T-helper 22 cell (primary cell): ENCODE data around the gene EMCN.
"Not testable (repeated sequence)": the region's sequence is repeated elsewhere in the genome, so short reads cannot be mapped to it uniquely, and the experiment has no call there.

ENCODE experiments used
- DNase-seq: peaks from one replicate; pipeline ENCODE4 v3.0.0-alpha.2; 2020; ENCODE audit warnings: low read depth

The EMCN gene

DNA sequence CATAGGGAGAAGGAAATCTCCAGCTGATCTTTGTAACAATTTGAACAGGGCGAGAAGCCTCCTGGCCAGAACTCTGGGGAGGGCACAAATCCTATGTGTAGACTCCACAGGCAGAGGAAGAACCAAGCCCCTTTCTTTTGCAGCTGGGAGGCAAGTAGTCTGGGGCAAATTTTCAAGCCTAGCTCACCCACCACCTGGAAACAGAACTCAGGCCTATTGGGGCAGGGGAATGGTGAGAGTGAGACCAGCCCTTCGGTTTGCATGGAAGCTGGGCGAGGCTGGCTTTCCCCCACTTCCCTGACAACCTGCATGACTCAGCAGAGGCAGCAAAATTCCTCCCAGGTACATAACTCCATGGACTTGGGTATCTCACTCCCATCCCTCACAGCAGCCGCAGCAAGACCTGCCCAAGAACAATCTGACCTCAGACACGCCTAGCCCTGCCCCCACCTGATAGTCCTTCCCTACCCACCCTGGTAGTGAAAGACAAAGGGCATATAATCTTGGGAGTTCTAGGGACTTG is 138.2 kb downstream of the EMCN start:
- no peak for DNase-seq

DNA sequence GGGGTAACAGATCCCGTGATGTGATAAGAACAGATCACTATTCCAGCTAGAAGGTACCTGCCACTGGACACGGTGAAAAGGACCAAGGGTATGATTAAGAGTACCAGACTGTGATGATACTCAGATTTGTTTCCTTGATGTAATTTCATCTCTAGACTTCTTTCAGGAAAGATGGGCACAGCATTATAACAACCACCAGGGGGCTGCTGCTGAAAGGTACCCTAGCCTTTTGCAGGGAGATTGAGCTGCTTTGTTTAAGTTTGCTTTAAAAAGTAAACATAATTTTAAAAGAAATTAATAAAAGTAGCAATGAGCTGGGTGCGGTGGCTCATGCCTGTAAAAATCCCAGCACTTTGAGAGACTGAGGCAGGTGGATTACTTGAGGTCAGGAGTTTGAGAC is 145.4 kb downstream of the EMCN start:
- no peak for DNase-seq

DNA sequence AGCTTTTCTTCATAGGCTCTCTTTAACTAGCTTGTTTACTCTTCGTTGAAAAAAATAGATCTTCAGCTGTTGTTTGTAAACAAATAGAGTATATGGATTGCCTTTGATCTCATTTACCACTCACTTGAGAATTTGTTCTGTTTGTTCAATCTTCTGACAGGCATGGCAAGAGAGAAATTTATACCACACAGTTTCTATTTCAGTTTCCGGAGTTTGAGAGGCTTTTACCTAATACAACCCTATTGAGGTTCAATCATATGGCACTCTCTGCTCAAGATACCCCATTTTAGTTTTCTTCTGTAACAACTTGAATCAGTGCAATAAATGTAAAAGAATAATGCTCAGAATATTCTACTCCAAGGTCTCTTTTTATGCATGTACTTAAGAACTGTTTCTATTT is 148.0 kb downstream of the EMCN start:
- no peak for DNase-seq

DNA sequence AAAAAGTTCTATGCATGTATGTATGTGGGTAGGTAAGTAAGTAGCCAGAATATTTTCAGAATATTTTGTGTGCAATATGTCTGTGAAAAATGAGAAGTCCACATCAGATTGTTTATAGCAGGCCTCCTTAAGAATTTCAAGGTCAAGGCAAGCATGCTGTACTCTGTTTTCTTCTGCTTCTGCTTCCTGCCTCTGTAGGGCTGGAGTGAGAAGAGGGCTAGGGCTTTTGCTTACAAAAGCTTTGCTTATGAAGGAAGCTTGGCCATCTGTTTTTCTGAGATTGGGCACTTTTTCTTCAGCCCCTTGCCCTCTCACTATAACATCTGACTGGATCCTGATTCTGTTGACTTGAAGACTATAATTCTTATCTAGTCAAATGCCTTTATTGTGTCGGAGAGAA is 150.4 kb downstream of the EMCN start:
- no peak for DNase-seq

DNA sequence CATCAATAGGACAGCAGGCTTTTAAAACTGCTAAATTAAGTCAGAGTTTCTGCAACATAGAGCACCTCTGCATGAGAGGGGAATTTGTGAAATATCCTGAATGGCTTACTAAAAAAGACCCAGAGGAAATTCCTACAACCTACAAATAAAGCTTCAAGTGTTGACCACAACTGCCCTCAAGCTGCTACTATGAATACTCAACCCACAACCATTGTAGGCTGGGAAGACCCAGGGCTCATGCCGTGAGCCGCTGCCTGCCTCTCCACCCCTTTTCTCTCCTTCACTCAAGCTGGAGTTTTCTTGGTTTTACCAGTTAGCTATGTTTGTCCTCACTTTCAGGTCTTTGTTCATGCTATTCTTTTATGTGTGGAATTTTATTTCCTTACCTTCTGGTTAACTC is 151.6 kb downstream of the EMCN start:
- no peak for DNase-seq

DNA sequence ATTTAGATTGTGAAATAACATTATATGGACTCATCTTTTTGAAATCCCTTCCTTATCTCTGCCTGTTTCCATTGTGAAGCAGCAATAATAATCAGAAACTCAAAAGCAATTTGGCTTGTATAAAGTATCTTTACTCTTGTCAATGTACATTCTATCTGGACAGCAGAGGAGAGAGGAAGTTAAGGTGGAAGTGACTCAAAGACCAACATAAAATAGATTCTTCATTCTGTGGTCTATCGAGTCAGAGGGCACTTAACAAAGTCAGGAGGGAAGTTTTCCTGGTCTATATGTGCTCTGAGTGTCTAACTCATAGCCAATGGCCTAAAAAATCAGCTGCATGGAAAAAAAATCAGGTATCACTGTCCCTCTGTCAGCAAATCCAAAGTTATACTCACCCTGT is 155.5 kb downstream of the EMCN start:
- no peak for DNase-seq

DNA sequence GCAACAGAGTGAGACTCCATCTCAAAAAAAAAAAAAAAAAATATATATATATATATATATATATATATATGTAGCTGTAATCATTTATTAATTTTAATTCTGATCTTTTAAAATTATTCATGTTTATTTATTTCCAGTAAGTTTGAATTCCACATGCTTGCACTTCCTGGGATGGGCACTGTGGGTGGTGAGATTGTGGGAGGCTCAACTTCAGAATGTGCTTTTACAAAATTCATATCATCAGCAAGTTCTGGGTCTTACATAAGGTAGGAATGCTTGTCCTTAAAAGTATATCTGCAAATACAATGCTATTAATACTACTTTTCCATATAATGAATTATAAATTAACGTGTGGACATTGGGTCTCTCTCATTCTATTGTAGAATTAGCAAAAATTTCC is 156.5 kb downstream of the EMCN start:
- no peak for DNase-seq

DNA sequence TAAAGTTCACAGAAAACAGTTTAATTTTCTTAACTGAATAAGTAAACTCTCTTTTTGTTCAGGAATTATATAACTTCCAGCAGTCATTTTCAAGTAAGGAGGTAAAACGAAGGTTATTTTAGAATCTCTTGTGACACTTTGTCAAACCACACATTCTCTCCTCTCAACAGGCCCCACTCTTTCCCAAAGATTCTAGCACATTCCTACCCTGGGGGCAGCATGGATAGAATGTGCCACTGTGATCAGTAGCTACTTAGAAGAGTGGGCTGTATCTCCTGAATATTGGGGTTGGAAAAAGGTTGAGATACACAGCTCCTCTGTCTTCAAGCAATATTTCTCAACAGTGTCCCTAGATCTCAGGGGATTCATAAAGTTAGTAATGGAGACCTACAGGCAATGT is 157.6 kb downstream of the EMCN start:
- no peak for DNase-seq

DNA sequence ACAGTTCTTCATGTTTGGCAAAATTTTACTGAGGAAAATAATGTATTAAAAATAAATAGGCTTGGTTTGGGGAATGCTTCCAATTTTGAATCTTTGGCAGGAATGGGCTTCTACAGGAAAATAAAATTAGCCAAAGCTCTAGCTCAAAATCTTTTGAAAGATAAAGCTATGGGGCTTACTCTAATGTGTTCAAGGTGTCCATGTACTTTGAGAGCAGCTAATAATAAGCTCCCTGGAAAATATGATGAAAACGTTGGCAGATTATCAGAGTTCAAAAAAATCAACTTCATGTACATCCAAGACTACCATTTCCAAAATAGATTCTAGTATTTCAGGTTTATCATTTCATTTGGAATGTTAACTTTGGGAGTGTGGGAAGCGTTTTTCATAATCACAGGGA is 158.4 kb downstream of the EMCN start:
- no peak for DNase-seq

DNA sequence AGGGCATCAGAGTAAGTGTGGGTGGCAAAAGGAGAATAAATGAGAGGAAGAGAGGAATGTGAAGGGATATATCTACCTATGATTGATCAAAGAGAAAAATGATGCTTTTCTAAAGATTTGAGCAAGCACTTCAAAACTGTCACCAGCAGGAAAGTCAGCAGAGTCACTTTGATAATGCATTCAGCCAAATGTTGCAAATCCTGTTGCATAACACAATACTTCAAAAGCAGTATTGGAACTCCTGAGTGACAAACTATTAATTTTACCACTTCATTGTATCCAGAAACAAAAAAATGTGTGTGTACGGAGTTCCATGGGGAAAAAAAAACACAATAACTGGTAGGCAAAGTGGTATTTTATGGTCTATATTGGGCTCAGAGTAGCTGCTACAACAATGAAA is 160.3 kb downstream of the EMCN start:
- no peak for DNase-seq

DNA sequence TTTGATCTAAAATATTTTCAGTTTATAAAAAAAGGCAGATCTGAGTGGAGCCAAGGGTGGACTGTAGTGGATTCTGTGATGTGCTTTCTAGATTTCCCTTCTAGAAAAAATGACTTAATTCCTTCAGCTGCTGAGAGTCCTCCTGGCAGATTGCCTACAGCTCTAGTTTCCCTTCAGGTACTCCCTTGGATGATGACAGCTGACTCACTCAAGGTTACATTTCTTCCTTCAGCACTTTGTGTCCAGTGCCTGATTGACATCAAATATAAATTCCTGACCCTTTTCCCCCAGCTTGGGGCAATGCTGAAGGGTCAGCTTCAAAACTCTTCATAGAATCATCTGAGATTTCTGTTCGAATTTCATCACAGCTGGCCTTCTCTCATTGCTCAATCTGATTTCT is 161.7 kb downstream of the EMCN start:
- no peak for DNase-seq

DNA sequence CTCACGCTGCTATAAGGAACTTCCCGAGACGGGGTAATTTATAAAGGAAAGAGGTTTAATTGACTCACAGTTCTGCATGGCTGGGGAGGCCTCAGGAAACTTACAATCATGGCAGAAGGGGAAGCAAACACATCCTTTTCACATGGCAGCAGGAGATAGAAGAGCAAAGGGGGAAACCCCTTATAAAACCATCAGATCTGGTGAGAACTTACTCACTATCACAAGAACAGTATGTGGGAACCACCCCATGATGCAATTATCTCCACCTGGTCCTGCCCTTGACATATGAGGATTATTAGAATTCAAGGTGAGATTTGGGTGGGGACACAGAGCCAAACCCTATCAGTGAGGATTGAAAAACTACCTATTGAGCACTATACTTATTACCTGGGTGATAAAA is 165.5 kb downstream of the EMCN start:
- not testable (repeated sequence) for DNase-seq

DNA sequence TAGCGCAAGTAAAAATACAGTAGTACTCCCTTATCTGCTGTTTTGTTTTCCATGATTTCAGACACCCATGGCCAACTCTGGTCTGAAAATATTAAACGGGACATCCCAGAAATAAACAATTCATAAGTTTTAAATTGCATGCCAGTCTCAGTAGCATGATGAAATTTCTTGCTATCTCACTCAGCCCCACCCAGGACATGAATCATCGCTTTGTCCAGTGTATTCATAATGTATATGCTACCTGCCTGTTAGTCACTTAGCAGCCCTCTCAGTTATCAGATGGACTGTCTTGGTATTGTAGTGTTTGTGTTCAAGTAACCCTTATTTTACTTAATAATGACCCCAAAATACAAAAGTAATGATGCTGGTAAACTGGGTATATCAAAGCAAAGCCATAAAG is 169.3 kb downstream of the EMCN start:
- no peak for DNase-seq

DNA sequence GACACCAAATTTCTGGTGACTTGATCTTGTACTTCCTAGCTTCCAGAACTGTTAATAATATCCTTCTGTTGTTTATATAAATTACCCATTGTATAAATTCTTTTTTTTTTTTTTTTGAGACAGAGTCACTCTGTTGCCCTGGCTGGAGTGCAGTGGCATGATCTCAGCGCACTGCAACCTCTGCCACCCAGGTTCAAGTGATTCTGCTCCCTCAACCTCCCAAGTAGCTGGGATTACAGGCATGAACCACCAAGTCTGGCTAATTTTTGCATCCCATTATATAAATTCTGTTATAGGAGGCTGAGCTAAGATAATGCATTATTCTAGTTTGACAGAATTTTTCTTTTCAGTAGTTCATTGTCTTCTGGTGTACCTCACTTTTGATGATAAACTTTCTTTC is 170.6 kb downstream of the EMCN start:
- no peak for DNase-seq

DNA sequence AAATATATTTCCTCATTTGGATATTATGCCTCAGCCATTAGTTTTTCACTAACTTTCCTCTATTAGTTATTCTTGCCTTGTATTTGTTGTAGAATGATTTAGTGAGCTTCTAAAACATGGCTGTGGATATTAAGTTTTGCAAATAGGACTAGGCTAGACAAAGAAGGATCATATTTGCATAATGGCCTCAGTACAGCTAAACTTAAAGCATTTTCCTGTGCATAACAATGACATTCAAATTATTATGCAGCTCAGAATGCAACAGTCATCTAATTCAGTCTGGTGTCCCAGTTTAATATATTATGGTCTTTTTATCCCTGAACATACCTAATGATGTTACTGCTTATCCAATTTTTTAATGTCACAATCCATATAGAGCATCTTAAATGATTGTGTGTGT is 172.2 kb downstream of the EMCN start:
- DNase-seq = no peak
